Bronchial epithelial cell (primary cell): Measurements from ENCODE around the gene ELMO2. TPM values are rescaled to one million over a fixed set of nuclear protein-coding genes. Genes with fewer than 3 reads are reported as not detected.

Source experiments
- DNase-seq: peaks from one replicate; pipeline ENCODE4 v3.0.0-alpha.2; 2010; ENCODE audit warnings: low read depth
- FAIRE-seq: peaks from 2 replicates; lab custom pipeline; 2011; peaks lifted over from hg19 to GRCh38; lab: Jason Lieb, UNC
- H3K27me3 ChIP-seq: 2 replicates; pipeline ENCODE4 v1.5.1; 2011; ENCODE audit warnings: low read length; ENCODE audit not compliant: control insufficient read depth, insufficient read depth
- H3K36me3 ChIP-seq: 2 replicates; pipeline ENCODE4 v1.5.1; 2011; ENCODE audit warnings: low read length; ENCODE audit not compliant: control insufficient read depth, insufficient read depth
- H3K4me3 ChIP-seq: 2 replicates; pipeline ENCODE4 v1.5.1; 2011; ENCODE audit warnings: mild to moderate bottlenecking, low read depth, low read length, control low read depth
- total RNA-seq: library from RNA; depleted of rRNA; stranded (reverse); fragments of >200 nt; gene quantifications from 2 replicates; pipeline ENCODE4 v1.2.1, GENCODE V29; 2014
- TF ChIP-seq, protein P1 (sequence below): IDR thresholded peaks from 2 replicates; pipeline ENCODE4 v1.5.1; 2011; ENCODE audit warnings: mild to moderate bottlenecking, moderate library complexity, low read length, control low read depth, inconsistent platforms; ENCODE audit not compliant: insufficient read depth, severe bottlenecking

The ELMO2 gene
- total RNA-seq, 1 donor from 2014 or later = 15.5 TPM

DNA sequence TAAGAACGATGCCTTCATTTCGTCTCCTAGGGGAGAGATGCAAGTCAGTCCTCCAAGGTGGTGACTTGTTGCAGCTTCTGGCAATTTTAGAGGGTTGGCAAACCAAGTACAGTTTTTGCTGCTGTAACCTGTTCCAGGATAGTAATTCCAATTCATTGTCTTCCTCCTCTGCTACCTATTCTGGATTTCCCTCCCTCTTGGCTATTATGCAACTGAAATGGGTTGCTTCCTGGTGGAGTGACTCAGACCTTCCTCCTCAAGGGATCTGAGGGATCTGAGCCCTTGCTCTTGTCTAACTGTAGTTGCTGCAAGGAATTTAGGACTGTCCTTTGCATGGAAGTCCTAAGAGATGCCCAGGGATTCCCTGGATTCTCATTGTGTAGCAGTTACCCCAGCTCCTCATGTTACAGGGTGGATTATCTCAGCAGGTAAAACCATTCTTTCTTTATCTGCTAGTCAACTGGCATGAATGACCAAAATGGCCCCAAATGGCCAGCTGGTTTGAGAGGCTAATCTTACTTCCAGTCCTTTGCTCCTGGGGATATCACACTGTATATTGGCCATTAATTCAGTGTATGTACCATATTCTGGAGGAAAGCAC, 17.6 kb upstream of the ELMO2 start:
- peak; percentile 64 for FAIRE-seq
- Histone ChIP-seq H3K27me3 (peaks cover 8% of the 10 kb centered on the region), H3K4me3 (no peak overlapping the region), H3K36me3 (no peaks in the 10 kb centered on the region)
- TF ChIP-seq, protein P1, sequence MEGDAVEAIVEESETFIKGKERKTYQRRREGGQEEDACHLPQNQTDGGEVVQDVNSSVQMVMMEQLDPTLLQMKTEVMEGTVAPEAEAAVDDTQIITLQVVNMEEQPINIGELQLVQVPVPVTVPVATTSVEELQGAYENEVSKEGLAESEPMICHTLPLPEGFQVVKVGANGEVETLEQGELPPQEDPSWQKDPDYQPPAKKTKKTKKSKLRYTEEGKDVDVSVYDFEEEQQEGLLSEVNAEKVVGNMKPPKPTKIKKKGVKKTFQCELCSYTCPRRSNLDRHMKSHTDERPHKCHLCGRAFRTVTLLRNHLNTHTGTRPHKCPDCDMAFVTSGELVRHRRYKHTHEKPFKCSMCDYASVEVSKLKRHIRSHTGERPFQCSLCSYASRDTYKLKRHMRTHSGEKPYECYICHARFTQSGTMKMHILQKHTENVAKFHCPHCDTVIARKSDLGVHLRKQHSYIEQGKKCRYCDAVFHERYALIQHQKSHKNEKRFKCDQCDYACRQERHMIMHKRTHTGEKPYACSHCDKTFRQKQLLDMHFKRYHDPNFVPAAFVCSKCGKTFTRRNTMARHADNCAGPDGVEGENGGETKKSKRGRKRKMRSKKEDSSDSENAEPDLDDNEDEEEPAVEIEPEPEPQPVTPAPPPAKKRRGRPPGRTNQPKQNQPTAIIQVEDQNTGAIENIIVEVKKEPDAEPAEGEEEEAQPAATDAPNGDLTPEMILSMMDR = no peak
- DNase-seq = peak; percentile 67

DNA sequence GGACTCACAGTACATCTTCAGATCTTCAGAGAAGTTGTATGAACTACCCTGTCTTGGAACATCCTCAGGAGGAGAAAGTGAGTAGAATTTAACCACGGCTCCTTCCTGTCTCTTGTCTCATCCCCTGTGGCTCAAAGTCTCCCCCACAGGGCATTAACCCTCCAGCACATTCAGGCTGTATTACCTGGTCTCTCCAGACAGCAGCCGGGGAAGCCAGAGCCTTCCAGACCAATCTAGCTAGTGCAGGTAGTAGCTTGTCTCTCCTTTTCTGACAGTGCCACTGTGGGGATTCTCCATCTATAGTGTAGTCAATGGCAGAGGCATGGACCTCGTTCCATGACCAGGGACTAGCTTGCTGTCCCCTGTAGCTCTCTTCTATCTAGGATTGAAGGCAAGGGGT, 16.9 kb upstream of the ELMO2 start:
- no peak for FAIRE-seq
- no peak for DNase-seq
- TF ChIP-seq, protein P1 = no peak
- Histone ChIP-seq H3K27me3 (peaks cover 7% of the 10 kb centered on the region), H3K36me3 (no peaks in the 10 kb centered on the region), H3K4me3 (no peak overlapping the region)

DNA sequence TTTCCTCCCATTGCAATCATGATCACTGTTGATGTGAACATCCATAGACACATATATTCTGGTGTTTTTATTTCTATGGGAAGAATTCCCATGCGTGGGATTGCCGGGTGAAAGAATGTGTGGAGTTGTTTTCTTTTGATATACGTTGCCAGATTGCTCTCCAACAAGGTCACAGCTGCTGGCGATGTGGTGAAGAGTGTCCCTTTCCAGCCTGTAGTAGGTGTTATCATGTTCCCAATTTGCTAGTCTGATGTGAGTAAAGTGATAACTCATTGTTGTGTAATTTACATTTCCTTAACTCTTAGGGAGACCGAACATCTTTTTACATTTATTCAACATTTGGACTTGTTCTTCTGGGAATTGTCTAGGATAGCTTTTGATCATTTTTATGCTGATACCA, 14.5 kb upstream of the ELMO2 start:
- Histone ChIP-seq H3K27me3 (peaks cover 4% of the 10 kb centered on the region), H3K4me3 (no peak overlapping the region), H3K36me3 (no peaks in the 10 kb centered on the region)
- TF ChIP-seq, protein P1 = no peak
- FAIRE-seq = no peak
- no peak for DNase-seq

DNA sequence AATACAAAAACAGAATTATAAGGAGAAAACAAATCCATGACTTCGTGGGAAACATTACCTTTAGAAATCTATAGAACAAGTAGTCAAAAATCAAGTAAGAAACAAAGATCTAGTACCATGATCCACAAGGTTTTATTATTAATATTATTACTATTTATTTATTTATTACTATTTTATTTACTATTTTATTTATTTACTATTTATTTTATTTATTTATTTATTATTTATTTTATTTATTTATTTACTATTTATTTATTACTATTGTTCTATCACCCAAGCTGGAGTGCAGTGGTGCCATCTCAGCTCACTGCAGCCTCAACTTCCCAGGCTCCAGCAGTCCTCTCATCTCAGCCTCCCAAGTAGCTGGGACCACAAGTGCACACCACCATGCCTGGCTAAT, 13.5 kb upstream of the ELMO2 start:
- Histone ChIP-seq H3K36me3 (no peaks in the 10 kb centered on the region), H3K27me3 (peaks cover 5% of the 10 kb centered on the region), H3K4me3 (no peak overlapping the region)
- TF ChIP-seq, protein P1 = no peak
- no peak for FAIRE-seq
- DNase-seq = no peak

DNA sequence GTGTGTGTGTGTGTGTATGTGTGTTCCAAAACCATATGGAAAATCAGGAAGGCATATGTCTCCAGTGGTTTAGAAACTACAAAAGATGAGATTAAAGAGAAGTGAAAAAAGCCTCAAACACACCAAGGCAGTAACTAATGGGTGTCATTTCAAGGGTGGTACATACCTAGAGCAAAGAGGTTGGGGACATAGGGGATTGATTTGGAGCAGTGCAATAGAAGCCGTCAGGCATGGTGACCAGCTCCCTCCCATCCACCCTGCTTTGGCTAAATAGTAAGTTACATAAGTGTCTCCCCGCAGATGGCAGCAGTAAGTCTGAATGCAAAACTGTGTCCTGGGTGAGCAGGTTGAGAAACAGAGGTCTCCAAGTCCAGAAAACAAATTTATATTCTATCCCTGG, 10.4 kb upstream of the ELMO2 start:
- Histone ChIP-seq H3K27me3 (peaks cover 4% of the 10 kb centered on the region), H3K36me3 (no peaks in the 10 kb centered on the region), H3K4me3 (no peak overlapping the region)
- FAIRE-seq (no peak), DNase-seq (no peak)
- TF ChIP-seq, protein P1 = no peak

DNA sequence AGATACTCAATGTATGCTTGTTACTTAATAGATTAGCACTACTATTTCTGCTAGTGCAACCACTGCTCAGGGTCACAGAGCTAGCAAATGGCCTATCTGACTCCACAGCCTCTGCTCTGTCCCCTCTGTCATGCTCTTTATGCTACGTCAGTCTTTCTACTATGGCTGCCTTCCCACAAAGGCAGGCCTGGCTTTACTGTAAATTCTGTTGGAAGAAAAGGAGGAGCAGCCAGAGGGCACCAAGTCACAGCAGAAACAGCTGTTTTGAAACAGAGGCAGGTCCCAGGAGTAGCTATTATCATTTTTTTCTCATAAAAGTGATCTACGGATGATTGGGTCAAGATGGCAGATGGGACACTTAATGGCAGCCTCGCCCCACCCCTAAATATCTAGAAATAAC, 10.0 kb upstream of the ELMO2 start:
- TF ChIP-seq, protein P1 = no peak
- Histone ChIP-seq H3K4me3 (no peak overlapping the region), H3K27me3 (peaks cover 4% of the 10 kb centered on the region), H3K36me3 (no peaks in the 10 kb centered on the region)
- FAIRE-seq = no peak
- DNase-seq = no peak
